ENCODE measurements around the gene CAMK2G.

The CAMK2G gene

DNA sequence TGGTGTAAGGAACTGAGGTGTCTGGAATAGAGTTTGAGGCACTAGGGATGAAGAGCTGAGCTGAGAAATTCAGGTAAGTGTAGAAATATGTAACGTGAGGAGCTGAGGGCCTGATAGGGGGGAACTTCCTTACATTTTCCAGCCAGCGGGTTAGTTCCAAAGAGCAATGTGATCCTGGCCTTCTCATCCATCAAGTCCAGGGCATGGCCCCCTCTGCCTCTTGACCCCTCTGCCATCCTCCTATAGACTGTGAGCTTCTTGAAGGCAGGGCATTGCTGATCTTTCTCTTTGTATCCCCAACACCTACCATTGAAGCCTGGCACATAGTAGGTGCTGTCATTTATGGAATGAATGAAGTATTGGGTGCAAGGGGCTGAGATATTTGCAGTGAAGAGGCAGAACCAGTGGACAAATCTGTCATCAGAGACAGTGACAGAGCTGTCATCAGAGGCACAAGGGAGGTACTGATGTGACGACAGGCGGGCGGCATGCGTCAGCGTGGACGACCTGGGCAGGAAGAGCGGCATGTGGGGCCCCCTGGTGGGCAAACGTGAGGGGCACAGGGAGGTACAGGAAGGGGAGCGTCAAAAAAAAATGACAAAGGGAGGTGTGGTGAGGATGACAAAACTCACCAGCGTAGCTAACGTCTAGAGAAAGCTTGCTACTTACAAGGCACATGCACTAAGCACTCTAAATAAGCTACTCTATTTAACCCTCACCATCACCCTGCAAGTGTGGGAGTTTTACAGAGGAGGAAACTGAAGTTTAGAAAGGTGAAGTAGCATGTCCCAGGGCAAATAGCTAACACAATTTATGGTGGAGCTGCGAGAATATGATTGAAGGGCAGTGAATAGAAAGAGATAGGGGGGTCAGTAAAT lies 5.2 kb upstream of the CAMK2G start:
- DNase-seq = peak; percentile 81

DNA sequence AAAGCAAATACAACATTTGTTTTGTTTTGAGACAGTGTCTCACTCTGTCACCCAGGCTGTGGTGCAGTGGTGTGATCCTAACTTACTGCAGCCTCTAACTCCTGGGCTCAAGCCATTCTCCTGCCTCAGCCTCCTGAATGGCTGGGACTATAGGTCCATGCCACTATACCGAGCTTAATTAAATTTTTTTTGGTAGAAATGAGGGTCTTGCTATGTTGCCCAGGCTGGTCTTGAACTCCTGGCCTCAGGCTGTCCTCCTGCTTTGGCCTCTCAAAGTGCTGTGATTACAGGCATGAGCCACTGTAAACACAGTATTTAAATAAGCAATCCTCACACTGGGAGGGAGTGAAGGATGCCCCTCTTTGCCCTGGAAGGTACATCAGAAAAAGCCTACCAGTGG lies 4.0 kb upstream of the CAMK2G start:
- no peak for DNase-seq

DNA sequence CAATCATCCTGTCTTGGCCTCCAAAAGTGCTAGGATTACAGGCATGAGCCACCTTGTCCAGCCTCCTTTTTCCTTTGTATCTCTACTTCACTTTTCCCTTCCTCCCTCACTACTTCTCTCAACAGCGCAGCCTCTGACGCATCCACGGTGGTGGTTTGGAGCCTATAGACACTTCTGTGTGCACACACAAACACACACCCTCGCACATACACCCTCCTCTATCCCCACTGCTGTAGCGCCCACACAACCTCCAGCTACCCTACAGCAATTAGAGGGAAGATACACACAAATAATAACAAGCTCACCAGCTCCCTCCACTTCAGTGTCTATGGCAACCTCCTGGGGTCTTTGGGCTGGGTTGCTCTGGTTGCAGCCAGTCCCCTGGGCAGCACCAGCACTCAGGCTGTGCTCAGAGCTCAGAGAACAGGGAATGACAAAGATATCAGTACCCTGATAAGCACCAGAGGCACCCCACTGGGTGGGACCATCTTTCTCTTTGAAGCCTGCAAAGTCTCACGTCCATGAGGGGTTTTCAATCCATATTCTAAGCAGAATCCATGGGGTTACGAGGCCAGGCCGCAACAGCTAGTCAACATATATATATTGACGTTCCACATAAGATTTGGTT lies 3.3 kb upstream of the CAMK2G start:
- no peak for DNase-seq

DNA sequence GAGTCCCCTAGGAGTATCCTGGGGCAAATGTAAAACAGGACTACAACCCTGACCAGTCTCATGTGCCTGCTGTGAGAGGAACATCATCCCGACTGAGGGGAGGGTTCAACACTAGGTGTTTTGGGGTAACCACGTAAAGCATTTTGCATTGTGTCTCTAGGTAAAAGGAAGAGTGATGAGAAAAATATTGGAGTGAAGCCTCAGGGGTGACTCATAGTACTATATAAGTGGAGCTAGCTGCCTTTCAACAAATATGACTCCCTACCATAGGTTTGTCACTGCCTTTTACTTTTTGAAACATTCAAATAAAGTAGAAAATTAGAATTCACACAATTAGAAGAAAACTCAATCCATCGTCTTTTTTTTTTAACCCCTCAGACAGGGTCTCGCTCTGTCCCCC lies 2.6 kb upstream of the CAMK2G start:
- no peak for DNase-seq

DNA sequence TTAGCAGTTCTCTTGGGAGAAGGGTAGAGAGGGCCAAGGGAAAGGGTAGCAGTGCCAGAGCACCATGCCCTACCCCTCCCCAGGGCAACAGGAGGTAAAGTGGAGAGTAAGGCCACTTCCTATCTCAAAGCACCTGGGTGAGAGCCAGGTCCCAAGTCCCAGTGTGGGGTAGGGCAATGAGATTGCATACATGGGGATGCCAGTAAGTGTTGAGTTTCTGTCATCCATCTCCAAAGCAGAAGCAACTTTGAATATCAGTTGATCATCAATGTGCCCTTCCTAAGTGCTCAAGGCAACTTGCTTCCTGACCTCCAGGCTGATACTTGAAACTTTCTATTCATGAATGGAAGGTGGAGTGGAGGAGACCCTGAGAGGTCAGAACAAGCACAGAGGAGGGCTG lies 2.2 kb upstream of the CAMK2G start:
- DNase-seq = no peak

DNA sequence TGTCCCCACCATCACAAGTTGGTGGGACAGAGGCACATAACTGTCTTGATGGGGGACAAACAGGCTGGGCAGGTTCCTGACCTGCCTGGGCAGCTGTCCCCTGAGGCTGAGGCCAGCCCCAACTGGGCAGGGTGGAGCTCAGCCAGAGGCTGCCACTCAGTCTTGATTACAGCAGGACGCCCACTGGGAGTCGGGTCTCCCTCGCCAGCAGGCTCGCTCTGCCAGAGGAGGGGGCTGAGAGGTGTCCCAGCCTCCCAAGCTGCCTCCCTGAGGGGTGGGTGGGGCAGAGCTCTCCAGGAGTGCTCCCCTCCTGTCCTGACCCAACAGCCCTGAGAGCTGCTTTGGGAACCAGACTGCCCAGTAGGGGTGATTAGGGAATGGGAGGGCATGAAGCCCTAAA lies 1.8 kb upstream of the CAMK2G start:
- DNase-seq = no peak

DNA sequence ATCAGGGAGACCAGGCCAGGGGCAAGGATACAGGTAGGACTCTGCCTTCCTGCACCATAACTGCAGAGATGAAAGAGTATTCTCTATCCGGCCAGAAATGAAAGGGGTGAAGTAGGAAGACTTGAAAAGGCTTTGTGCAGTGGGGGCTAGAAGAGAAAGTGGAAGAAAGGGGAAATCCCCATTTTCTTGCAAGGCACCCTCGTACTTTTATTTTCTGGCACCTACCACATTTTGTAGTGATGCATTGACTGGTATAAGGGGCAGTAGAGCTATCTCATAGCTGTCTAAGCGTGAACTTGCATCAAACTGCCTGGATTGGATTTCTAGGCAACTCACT lies 752 bp upstream of the CAMK2G start:
- DNase-seq = no peak

DNA sequence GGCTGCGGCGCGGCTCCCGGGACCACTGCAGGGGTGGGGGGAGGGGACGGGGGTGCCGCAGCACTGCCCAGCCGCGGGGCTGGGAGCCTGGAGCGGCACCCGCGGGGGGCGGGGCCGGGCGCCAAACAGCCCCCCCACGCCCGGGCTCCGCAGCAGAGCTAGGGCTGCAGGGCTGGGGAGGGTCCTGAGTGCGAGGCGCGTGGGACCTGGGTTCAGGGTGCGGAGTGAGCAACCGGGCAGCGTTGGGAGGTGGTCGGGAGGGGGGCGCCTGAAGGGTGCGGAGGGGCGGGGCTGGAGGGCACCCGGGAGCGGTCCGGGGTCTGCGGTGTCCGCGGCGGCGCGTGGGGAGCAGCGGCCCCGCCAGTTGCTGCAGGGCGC lies 528 bp downstream of the CAMK2G start:
- DNase-seq = no peak

DNA sequence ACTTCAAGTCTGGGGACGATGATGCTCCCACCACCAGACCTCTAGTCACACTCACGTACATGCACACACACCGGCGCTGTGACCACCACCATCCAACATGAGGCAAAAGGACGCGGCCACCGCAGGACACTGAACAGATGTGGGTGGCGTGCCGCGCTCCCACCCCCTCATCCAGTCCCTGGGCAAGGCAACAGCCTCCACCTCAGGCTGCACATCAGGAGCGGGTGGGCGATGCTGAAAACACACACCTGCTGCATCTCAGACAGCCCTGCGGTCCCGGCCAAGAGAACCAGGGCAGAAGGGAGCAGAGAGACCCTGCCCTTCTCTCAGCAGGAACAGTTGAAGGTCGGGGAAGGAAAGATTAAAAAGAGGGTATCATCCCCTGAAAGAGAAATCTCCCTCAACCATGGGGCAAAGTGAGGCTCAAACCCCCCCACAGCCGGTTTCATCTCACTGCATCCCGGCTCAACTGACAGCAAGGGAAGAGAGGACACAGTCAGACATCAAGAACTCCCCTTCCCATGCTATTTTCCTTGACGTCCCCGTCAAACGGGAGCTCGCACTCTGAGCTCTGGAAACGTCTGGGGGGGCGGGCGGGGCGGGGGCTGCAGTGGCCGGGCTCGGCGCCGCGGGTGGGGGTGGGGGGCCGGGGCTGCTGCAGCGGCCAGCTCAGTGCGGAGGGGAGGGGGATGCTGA lies 1.1 kb downstream of the CAMK2G start:
- no peak for DNase-seq

DNA sequence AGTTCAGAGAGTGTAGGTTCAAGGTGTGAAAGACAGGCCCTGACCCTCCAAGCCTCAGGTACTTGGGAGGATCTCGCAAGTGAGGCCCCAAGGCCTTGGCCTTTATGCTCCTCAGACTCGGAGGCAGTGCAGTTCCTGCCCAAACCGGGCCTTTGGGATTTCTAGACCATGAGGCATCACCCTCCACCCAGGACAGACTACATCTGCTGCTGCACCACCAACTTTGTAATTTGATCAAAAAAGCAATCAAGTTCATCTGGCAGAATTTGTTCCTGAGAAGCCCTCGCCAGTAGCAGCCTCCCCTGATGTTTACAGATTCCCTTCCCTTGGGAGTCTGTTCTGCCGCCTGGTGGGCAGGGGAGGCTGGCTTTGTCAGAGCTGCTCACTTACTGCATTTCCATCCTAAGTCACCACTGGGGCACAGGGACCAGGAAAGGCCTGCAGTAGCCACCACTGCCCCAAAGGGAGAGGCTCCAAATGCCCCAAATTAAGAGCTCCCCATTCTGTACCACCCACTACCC lies 2.1 kb downstream of the CAMK2G start:
- DNase-seq = no peak

DNA sequence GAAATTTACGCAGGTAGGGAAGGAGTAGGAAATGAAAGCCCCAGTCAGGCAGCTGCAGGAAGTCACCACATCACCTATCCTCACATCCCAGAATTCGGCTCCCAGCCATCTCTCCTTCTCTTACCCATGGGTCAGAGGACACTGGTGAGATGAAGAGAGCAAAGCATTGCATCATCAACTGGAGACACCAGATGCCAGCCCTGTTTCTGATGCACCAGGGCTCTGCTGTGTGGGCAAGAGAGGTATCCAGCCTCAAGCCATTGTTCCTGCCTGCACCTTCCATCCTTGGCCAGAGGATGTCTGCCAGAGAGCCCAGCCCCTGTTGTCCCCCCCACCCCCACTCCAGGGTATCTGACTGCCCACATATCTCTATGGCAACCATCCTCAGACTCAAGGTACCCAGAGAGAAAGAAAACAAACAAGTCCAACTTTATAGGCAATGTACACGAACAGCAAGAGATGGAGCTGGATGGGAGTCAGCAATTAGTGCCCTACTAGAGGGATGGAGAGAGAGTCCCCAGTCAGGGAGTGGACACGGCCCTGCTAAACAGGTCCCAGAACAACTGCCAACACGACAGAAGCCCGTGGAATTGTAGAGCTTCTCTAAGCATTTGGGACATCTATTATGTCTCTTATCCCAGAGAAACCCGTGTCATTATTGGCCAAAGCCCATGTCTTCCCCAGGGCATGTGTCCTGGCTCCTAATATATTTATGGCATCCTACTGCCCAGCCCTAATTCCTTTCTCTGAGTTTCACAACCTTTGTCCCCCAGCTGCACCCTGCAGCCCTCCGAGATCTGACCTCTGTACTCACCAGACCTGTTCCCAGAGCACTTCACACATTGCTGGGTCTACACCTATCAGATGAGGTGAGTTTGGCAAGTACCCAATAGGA lies 2.8 kb downstream of the CAMK2G start:
- no peak for DNase-seq

DNA sequence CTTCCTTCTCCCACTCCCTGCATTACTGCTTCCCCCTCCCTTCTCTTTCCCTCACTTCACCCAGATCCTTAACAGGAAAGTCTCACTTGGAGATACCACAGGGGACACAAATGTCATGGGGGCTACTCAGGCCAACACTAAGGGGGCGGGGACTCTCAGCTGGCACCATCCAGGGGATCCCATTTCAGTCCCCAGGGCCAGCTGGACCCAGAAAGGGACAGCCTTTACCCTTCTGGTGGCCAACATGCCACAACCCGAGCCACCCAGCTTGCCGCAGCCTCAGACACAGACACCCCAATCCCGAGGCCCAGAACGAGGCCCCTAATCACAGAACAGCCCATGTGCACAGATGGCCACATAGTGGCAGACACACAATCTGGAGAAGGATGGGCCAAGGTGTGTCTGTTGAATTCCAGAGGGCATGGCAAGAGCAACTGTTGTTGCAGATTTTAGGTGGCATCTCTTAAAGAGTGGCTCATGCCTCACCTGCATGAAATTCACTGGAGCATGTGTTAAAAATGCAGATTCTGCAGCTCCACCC lies 5.6 kb downstream of the CAMK2G start:
- no peak for DNase-seq

DNA sequence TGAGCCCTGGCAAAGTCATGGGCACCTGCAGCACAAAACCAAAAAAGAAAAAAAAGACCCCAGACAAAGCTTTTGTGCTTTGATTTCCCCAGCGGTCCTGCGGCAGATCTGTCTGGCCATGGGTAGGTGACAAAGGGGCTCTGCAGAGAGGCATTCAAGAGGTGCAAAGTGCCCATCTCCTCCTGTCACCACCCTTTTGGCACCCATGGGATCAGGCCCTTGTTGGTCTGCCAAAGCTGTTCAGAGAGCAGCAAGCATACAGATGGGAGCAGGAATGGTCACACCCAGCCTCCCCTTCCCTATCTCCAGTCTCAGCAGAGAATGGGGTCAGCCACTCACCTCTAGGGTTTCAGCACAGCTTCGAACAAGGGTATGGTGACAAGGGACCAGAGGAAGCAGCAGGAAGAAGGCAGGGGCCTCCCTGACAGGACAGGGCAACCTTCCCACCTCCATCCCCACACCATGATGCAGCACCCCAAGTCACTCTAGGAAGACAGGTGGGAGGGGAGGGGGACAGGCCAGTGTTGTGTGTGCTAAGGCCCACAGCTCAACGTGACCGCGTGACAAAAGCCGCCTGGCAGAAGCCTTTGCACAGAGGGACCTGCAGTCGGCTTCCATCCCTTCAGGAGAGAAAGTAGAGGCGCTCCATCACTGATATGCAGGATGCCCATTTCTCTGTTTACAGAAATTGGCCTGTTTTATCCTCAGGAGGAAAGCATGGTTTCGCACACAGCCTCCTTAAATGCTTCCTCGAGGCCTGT lies 6.3 kb downstream of the CAMK2G start:
- no peak for DNase-seq

DNA sequence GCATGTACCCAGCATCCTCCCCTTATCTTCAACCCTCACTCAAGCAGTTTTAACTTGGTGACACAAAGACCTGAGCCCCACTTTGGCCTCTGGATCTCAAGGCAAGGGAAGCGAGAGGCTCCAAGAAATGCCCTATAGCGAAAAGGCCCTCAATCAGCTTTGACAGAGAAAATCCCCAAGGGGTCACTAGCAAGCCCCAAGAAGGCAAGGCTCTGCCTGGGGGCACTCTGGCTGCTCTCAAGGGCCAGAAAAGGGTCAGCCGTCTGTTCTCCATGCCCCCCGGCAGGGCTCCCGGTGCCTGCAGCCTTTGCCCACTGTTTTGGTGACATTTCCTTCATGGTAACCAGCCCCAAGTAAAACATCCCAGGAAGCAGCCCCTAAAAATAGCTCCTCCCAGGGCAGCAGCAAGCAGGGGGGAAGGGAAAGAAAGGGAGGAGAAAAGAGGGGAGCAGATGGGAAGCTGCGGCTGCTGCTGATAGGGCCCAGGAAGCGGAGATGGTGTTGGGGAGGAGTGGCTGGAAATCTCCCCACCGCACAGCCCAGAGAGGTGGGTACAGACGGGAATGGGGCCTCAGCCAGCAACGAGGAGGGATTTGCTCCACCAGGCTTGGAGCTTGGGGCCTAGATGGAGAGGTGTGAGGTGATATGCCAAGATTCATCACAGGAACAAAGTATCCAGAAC lies 7.1 kb downstream of the CAMK2G start:
- DNase-seq = no peak

DNA sequence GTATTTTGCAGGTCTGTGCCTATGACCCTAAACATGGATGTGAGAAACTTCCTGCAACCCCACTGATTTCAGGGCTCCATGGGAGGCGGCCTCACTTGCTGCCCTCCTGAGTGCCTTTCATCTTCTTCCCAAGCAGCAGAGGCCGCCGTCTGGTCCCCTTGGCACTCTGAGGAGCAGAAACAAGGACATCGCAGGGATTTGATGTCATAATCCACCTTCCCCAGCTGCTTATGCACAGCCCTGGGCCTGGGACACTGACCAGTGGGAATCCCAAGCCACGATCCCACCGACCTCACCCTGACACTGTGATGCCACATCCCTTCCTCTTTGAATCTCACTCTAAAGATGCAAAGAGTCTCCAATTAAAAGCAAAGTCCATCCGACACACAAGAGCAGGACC lies 7.7 kb downstream of the CAMK2G start:
- no peak for DNase-seq

DNA sequence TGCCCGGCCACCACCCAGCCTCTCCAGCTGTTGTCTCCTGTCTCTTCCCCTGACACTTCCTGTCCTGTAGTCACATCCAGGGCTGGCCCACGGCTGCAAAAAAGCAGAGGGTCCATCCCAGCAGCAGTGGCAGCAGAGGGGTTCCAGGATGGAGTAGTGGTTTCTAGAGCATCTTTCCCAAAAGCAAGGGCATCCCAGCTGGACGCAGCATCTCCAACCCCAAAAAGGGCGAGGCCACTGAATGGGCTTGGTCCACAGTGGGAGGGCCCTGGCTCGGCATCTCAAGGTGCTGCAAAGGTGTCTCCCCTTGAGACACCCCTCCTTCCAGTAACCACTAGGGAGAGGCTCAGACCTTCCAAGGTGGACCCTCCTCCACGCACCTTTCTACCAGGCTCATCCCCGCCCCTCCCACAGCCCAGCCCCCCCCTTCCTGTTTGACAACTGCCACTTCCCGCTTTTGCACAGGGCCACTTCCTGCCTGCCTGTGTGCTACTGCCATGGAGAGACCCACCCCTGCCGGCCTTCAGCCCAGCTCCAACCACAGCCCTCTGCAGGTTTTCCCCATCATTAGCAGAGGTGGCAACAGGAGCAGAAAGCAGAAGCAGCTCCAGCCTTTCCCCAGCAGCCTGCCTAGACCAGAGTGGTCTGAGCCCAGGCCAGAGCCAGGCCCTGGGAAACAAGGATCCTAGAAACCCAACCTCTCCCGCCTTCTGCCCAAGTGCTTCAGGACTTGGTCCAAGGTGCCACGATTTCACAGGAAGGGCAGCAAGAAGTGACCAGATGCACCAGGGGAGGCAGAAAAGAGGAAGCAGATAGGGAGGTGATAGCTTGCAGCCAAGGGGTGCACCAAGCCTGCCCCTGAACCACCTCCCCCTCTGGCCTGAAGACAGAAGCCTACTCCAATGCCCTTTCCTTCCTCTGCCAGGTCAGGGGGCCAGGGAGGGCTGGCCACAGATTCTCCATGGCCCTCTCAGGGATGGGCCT lies 8.6 kb downstream of the CAMK2G start:
- no peak for DNase-seq

DNA sequence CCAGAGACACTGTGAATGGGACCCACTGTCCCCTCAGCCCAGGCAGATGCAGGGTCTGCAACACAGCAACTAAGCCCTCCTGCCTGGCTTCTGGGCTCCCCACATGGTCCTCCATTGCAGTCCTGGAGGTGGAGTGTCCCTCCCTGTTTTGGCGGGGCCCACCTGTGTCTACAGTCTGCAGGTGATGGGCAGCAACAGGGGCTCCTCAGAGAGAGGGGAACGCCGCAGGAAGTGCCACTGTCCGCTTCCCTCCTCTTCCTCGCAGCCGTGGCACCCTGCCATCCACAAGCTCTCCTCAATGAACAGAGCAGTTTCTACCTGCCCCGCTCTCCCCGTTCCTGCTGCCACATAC lies 9.3 kb downstream of the CAMK2G start:
- no peak for DNase-seq

DNA sequence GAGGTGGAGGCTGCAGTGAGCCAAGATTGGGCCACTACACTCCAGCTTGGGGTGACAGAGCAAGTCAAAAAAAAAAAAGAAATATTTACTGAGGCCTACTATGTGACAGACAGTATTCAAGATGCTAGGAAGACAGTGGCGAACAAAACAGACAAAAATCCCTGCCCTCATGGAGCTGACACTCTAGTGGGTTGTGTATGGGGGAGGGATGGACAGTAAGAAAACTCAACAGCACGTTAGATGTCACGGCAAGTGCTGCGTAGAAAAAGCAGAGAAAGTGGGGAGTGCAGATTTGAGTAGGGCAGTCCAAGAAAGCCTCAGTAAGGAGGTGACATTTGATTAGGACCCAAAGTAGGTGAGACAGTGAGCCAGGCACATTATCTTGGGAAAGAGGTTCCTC lies 10.1 kb downstream of the CAMK2G start:
- no peak for DNase-seq

DNA sequence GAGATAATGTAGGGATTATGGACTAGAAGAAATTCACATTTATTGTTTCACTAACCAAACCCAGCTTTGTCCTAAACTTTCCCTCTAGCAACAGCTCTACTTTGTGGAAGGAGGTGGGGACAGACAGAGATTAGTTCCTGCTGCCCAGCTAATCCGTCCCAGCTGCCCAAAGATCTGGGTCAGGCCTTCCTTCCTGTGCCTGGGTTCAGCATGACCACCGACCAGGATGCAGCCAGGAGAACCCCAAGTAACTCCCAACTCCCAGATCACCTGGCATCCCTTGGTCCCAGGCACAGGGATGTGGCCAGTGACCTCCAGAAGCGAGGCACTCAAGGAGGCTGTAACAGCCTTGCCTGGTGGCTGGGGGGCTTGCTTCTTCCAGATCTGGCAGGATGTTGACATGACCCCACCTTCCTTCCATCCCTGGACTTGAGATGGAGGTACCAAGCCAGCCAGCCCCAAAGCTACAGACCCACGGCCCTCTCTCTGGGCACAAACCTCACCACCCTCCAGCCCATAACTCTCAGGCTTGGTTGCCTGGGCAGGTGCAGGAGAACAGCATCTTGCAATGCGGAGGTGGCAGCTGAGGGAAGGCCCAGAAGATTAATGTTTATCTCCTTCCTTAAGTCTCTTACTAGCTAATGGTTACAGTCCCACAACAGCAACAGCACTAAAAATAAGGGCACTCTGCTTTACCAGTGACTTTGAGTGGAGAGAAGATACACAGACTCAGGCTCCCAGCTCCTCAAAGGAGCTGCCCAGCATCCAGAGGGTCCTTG lies 11.1 kb downstream of the CAMK2G start:
- no peak for DNase-seq
